GM12878 (cell line): Measurements from ENCODE around the gene ESYT3. TPM values are rescaled to one million over a fixed set of nuclear protein-coding genes. Genes with fewer than 3 reads are reported as not detected.

Experiments used
- ATAC-seq: fragments of 200-7000 bp; cut with Tn5 transposase; 3 replicates; pipeline ENCODE4 v1.9.1; 2020; ENCODE audit warnings: mild to moderate bottlenecking, moderate library complexity
- BruUV-seq: library from RNA; stranded (reverse); fragments of 400-500 nt; replicated peaks from 2 replicates; lab custom pipeline; 2021; lab: Mats Ljungman, UMichigan
- CTCF ChIA-PET: fragments of 300-600 bp; sonication (Branson Sonifier 250); formaldehyde crosslinking; extraction: SDS; loops from one replicate; lab custom pipeline; 2021; ENCODE audit warnings: inconsistent platforms; lab: Yijun Ruan, JAX
- POLR2A ChIA-PET: fragments of 350-600 bp; formaldehyde crosslinking; extraction: SDS; loops from one replicate; lab custom pipeline; 2021; ENCODE audit warnings: inconsistent platforms; lab: Charles Lee
- RAD21 ChIA-PET: fragments of 300-600 bp; sonication (Branson Sonifier 250); formaldehyde crosslinking; loops from one replicate; lab custom pipeline; 2023; ENCODE audit warnings: antibody characterized with exemption; ENCODE audit not compliant: unreplicated experiment; lab: Charles Lee
- SMC1A ChIA-PET: fragments of 300-600 bp; sonication (Branson Sonifier 250); formaldehyde crosslinking; loops from one replicate; lab custom pipeline; 2023; ENCODE audit not compliant: unreplicated experiment, uncharacterized antibody; lab: Charles Lee
- DNase-seq: peaks from one replicate; pipeline ENCODE4 v3.0.0-alpha.2; 2011; ENCODE audit warnings: low read depth, low spot score
- FAIRE-seq: peaks from 3 replicates; lab custom pipeline; 2011; peaks lifted over from hg19 to GRCh38; lab: Jason Lieb, UNC
- H2AFZ ChIP-seq: 2 replicates; pipeline ENCODE4 v1.6.0; 2011; ENCODE audit warnings: low read depth, low read length, control low read depth; ENCODE audit not compliant: control insufficient read depth
- H3K27ac ChIP-seq: 2 replicates; pipeline ENCODE4 v1.5.1; 2011; ENCODE audit warnings: control low read depth; ENCODE audit not compliant: control insufficient read depth, insufficient read depth
- H3K27me3 ChIP-seq, 2 experiments: replicated peaks in 1 of 2; 2 replicates each; pipeline versions ENCODE4 v1.6.0 to v1.6.1; 2011; ENCODE audit warnings: low read length in 1 of 2; ENCODE audit not compliant: control insufficient read depth in 2 of 2, insufficient read depth in 2 of 2
- H3K36me3 ChIP-seq, 2 experiments: 2 replicates each; pipeline ENCODE4 v1.5.1; 2011; ENCODE audit warnings: low read length in 1 of 2; ENCODE audit not compliant: control insufficient read depth in 2 of 2, insufficient read depth in 2 of 2
- H3K4me1 ChIP-seq: 2 replicates; pipeline ENCODE4 v1.6.1; 2011; ENCODE audit warnings: mild to moderate bottlenecking, low read length, moderate library complexity, mixed read lengths; ENCODE audit not compliant: control insufficient read depth, insufficient read depth
- H3K4me2 ChIP-seq: 2 replicates; pipeline ENCODE4 v1.6.0; 2011; ENCODE audit warnings: control low read depth; ENCODE audit not compliant: control insufficient read depth, insufficient read depth
- H3K4me3 ChIP-seq: fragments of 200-600 bp; sonication (generic); 2 replicates; pipeline ENCODE4 v1.5.1; 2016
- H3K79me2 ChIP-seq: 2 replicates; pipeline ENCODE4 v1.6.0; 2011; ENCODE audit warnings: low read length; ENCODE audit not compliant: control insufficient read depth, insufficient read depth
- H3K9ac ChIP-seq: 2 replicates; pipeline ENCODE4 v1.8.0; 2011; ENCODE audit warnings: low read length, control low read depth, mixed read lengths; ENCODE audit not compliant: control insufficient read depth, insufficient read depth
- H3K9me3 ChIP-seq: replicated peaks from 3 replicates; pipeline ENCODE4 v1.5.1; 2011; ENCODE audit warnings: mild to moderate bottlenecking, low read length; ENCODE audit not compliant: control insufficient read depth, insufficient read depth
- H4K20me1 ChIP-seq: 2 replicates; pipeline ENCODE4 v1.6.0; 2011; ENCODE audit not compliant: control insufficient read depth, insufficient read depth
- CUX1 ChIP-seq: IDR thresholded peaks from 2 replicates; pipeline ENCODE4 v1.6.1; 2012; ENCODE audit warnings: improper control_type of control experiment, low read depth, low read length; ENCODE audit not compliant: insufficient replicate concordance
- FOXK2 ChIP-seq: fragments of 450-650 bp; IDR thresholded peaks from 2 replicates; pipeline ENCODE4 v1.6.1; 2017; ENCODE audit warnings: mild to moderate bottlenecking, moderate library complexity
- IKZF1 ChIP-seq: fragments of 450-650 bp; conservative IDR thresholded peaks from 2 replicates; pipeline ENCODE4 v1.6.1; 2017; ENCODE audit warnings: antibody characterized with exemption, mild to moderate bottlenecking
- NFYB ChIP-seq: IDR thresholded peaks from 2 replicates; pipeline ENCODE4 v1.6.1; 2011; ENCODE audit warnings: low read depth, mild to moderate bottlenecking, low read length, improper control_type of control experiment, moderate library complexity; ENCODE audit not compliant: insufficient read depth
- NR2F1 ChIP-seq: fragments of 450-650 bp; conservative IDR thresholded peaks from 2 replicates; pipeline ENCODE4 v1.6.1; 2017; ENCODE audit warnings: mild to moderate bottlenecking
- PML ChIP-seq: IDR thresholded peaks from 2 replicates; pipeline ENCODE4 v1.6.1; 2012; ENCODE audit warnings: low read length, inconsistent platforms
- SMAD5 ChIP-seq: IDR thresholded peaks from 2 replicates; pipeline ENCODE4 v1.6.1; 2016; ENCODE audit warnings: antibody characterized with exemption, low read depth
- SMC3 ChIP-seq: IDR thresholded peaks from 2 replicates; pipeline ENCODE4 v1.6.1; 2011; ENCODE audit warnings: low read length, improper control_type of control experiment, borderline replicate concordance
- ZBTB33 ChIP-seq: fragments of 450-650 bp; IDR thresholded peaks from 2 replicates; pipeline ENCODE4 v1.6.1; 2017; ENCODE audit warnings: mild to moderate bottlenecking
- ZNF207 ChIP-seq: fragments of 450-650 bp; IDR thresholded peaks from 2 replicates; pipeline ENCODE4 v1.6.1; 2014; ENCODE audit warnings: antibody characterized with exemption, mild to moderate bottlenecking, borderline replicate concordance
- ZNF24 ChIP-seq: fragments of 450-650 bp; IDR thresholded peaks from 2 replicates; pipeline ENCODE4 v1.6.1; 2017; ENCODE audit warnings: antibody characterized with exemption, mild to moderate bottlenecking
- WGBS: methylation state at CpG from one replicate; pipeline ENCODE4 v1.1.6; 2016; ENCODE audit warnings: low lambda C conversion rate; ENCODE audit not compliant: insufficient replicate concordance, insufficient coverage; ENCODE audit errors: missing lambda C conversion rate; 5-methylcytosine and 5-hydroxymethylcytosine counted together
- in situ Hi-C: fragments of 300-500 bp; cut with MboI; formaldehyde crosslinking; loops from 9 replicates; pipeline ENCODE4 v1.14.3; 2018; ENCODE audit warnings: mixed read lengths
- intact Hi-C: fragments of 100-400 bp; cut with micrococcal nuclease; formaldehyde crosslinking; loops from one replicate; pipeline ENCODE4 v1.14.2; 2022; ENCODE audit not compliant: unreplicated experiment
- polyA plus RNA-seq, 11 experiments: library from polyadenylated mRNA; depleted of rRNA in 4 of 11; unstranded in 6 of 11; stranded (reverse) in 5 of 11; fragments of >200 nt; fragmentation: Nextera tagmentation in 4 of 11; fragmentation: Illumina TruSeq in 1 of 11; extraction: Ambion mirVana in 4 of 11; extraction: Trizol in 1 of 11; gene quantifications; 1 replicate in 1 of 11; 2 replicates in 10 of 11; pipeline versions ENCODE4 v1.2.1 to v1.2.3, GENCODE V29; 2011 to 2016; ENCODE audit warnings: inconsistent platforms in 2 of 11, missing spikeins in 2 of 11, low read depth in 1 of 11
- total RNA-seq, 4 experiments: library from RNA; depleted of rRNA in 3 of 4; stranded (reverse); fragments of >200 nt in 3 of 4; fragmentation: Illumina TruSeq in 1 of 4; extraction: Trizol in 1 of 4; gene quantifications; 2 replicates each; pipeline versions ENCODE4 v1.2.1 to v1.2.3, GENCODE V29; 2013 to 2021

The ESYT3 gene
- total and polyA plus RNA-seq, 10 of the 15 experiments (the other 5 are each of a cell fraction or from before 2014, with no cell fraction given): not detected

GRCh38 chr3:138390582-138390932, 43.9 kb upstream of the ESYT3 start:
- in situ Hi-C loops: no loop called here
- TF ChIP-seq ZNF207 (no peak), ZNF24 (no peak), SMC3 (no peak), FOXK2 (no peak), NR2F1 (no peak), PML (no peak), NFYB (no peak), IKZF1 (no peak), CUX1 (no peak), ZBTB33 (no peak), SMAD5 (no peak)
- TF ChIP-seq, all 136 proteins: peak for 0

More at GRCh38 chr3:138390582-138390932, 43.9 kb upstream of the ESYT3 start:
- Histone ChIP-seq H3K4me2 (no peak overlapping the region), H2AFZ (no peak overlapping the region), H3K79me2 (no peaks in the 10 kb centered on the region), H3K9ac (no peak overlapping the region), H3K27me3 (peaks cover 0 to 4% of the 10 kb centered on the region in 2 experiments; a peak in 3 of 4 replicates), H3K27ac (no peak overlapping the region), H4K20me1 (no peaks in the 10 kb centered on the region), H3K9me3 (no peaks in the 10 kb centered on the region), H3K4me3 (no peak overlapping the region), H3K4me1 (no peaks in the 10 kb centered on the region), H3K36me3 (no peaks in the 10 kb centered on the region)
- no TSS peak for BruUV-seq
- ChIA-PET SMC1A (no interaction called here), RAD21 (no interaction called here), POLR2A (no interaction called here), CTCF (interaction anchor here (0.8 kb wide), 1 partner anchor 27 kb away, joined by 3 read pairs; no protein-coding TSS in a partner anchor)
- no peak for ATAC-seq
- WGBS: 70% methylated on average over 2 of the region's 2 CpGs
- DNase-seq: no peak
- no peak for FAIRE-seq
- intact Hi-C loops: no loop called here
